OCI-LY7 (cell line): ENCODE measurements around the gene ZNF213.

ENCODE experiments used
- EZH2phosphoT487 ChIP-seq: fragments of 200-600 bp; sonication (generic); IDR thresholded peaks from 2 replicates; pipeline ENCODE4 v1.6.1; 2018; ENCODE audit warnings: low read depth, borderline replicate concordance, mild to moderate bottlenecking, mixed run types, antibody characterized with exemption, low read length, moderate library complexity, mixed read lengths
- TF ChIP-seq, protein P1 (sequence below): fragments of 200-600 bp; sonication (generic); conservative IDR thresholded peaks from 2 replicates; pipeline ENCODE4 v1.5.1; 2014; ENCODE audit warnings: mild to moderate bottlenecking, antibody characterized with exemption, low read length, moderate library complexity, mixed read lengths

DNA sequence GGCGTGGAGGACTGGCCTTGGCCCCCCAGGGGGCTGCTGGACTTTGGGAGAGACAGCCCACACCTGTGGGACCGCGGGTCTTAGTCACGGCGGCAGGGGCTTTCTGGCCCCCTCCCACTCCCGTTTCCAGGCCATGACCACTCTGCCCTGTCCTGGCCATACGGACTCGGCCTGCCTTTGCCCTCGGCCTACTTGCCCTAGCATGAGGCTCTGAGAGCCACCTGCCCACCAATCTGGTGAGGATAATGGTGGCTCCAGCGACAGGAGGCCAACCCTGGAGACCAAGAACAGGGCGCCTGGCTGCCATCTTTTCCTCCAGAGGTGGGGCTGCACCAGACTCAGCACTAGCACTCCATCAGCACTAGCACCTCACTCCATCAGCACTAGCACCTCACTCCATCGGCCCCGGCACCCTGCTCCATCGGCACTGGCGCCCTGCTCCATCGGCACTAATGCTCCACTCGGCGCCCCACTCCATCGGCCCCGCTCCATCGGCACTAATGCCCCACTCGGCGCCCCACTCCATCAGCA is 7.0 kb downstream of the ZNF213 start:
- TF ChIP-seq, protein P1, sequence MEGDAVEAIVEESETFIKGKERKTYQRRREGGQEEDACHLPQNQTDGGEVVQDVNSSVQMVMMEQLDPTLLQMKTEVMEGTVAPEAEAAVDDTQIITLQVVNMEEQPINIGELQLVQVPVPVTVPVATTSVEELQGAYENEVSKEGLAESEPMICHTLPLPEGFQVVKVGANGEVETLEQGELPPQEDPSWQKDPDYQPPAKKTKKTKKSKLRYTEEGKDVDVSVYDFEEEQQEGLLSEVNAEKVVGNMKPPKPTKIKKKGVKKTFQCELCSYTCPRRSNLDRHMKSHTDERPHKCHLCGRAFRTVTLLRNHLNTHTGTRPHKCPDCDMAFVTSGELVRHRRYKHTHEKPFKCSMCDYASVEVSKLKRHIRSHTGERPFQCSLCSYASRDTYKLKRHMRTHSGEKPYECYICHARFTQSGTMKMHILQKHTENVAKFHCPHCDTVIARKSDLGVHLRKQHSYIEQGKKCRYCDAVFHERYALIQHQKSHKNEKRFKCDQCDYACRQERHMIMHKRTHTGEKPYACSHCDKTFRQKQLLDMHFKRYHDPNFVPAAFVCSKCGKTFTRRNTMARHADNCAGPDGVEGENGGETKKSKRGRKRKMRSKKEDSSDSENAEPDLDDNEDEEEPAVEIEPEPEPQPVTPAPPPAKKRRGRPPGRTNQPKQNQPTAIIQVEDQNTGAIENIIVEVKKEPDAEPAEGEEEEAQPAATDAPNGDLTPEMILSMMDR: no peak
- TF ChIP-seq EZH2phosphoT487: no peak
